GM21737 (cell line): Measurements from ENCODE around the gene SAE1.

Experiments used
- ATAC-seq: cut with Tn5 transposase; IDR thresholded peaks from one replicate; pipeline ENCODE4 v1.9.1; 2021; ENCODE audit warnings: mild to moderate bottlenecking, moderate library complexity; ENCODE audit not compliant: unreplicated experiment

Gene SAE1

GRCh38 chr19:47105874-47106273, 24.8 kb upstream of the SAE1 start:
- ATAC-seq = no peak

GRCh38 chr19:47106821-47107201, 23.8 kb upstream of the SAE1 start:
- ATAC-seq = no peak

GRCh38 chr19:47107202-47107952, 23.3 kb upstream of the SAE1 start:
- no peak for ATAC-seq

DNA sequence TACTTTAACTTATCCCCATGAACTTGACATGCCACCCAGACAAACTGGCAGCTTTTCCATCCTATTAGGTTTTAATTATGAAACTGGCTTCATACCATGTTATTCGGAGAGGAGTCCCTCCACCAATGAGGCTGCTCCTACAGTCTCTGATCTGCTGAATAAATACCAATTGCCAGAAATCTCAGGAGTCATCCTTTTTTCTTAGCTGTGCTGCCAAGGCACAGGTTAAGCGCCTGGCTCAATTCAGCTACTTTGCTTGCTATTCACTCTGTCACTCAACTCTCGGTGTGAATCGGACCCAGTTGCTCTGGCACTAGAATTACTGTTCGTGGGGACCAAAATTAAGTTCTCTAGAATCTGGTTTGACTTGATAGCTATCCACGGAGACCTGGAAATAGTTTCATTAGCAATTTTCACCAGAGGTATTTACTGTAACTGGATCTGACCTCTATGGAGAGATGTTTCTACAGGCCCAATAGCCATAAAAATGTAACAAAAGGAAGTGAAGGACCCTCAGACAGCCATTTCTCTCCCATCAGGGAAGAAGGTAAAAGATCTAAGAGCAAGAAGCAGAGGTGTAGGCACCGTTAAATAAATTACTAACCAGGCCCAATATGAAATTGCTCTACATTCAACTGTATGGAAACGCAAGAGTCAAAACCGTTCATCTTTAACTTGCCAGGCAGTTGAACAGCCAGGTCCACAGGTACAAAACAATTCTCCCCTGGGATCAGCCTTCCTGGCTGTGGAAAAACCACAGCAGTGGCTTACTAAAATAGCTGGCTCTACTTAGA, 22.5 kb upstream of the SAE1 start:
- no peak for ATAC-seq

DNA sequence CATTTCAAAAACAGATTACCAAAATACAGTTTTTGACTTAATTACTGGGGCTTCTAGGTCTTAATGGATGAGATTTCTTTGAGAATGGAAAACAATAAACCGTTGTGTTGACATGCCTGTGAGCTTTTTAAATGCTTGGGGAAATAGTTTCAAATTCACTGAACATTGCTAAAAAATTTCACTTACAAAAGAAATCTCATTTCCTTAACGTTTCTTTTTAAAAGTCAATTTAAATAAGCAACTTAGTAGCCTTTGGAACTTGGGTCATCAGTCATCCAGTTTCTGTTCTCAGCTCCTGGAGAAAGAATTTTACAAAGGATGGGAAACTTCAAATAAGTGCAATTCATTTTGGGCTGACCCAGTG, 21.5 kb upstream of the SAE1 start:
- ATAC-seq = no peak

DNA sequence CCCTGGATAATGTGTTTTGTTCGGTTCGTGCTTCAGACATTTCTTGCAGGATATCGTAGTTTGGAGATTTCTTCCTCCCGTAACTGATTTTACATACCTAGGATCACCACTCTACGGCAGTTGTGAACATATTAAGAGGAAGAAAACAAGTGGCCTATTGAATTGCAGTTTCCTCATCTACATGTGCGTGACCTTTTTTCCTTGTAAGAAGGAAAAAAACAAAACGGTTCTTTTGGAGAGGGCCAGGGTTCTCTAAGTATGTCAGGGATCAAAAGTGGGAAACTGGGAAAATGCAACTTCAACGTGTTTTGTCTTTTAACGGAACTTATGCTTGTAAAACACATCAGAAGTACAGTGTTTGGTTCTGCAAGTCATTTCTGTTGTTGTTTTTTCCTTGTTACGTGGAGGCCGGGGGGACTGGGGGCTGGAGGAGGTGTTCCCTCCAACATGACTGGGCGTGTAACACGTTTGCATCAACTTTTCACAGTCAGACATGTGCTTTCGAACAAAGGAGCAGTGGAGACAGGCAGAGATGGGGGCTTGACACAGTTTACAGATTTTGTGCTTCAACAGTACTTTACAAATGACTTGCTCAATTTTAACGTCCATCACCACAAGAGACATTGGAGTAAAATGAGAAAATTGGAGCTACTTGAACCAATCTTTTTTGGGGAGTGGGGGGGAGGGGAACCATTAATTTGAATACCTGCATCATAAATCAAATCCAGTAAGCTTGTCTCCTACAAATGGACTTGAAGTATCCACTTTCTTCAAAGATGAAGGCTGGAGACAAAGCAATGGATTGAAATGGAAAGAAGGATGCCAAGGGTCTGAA, 20.9 kb upstream of the SAE1 start:
- no peak for ATAC-seq

GRCh38 chr19:47110521-47111005, 20.1 kb upstream of the SAE1 start:
- no peak for ATAC-seq

DNA sequence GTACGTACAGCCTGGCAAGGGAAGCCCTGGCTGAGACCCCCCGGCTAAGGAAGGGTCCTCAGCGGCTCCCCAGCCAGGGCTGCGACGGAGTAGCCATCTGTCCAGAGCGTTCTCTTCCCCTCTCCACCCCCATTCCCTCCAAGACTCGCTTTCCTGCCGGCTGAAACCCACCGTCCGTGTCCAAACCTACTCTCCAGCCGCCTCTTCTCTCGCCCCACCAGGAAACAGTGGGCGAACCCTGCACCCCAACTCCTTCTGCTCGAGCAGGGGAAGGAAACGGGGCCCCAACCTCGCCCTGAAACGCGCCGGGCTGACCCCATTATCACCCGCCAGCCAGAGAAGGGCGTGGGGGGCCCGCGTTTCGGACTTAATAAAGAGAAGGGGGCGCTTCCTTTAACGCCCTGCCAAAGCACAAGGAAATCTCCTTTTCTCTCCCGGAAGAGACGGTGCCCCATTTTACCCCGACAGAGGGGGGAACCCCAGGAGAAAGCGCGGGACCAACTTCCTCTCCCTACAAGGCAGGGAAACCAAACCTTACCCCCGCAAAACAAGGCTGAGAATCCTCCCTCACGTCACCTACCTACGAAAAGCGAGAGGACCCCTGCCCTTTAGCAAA, 19.5 kb upstream of the SAE1 start:
- ATAC-seq = no peak

DNA sequence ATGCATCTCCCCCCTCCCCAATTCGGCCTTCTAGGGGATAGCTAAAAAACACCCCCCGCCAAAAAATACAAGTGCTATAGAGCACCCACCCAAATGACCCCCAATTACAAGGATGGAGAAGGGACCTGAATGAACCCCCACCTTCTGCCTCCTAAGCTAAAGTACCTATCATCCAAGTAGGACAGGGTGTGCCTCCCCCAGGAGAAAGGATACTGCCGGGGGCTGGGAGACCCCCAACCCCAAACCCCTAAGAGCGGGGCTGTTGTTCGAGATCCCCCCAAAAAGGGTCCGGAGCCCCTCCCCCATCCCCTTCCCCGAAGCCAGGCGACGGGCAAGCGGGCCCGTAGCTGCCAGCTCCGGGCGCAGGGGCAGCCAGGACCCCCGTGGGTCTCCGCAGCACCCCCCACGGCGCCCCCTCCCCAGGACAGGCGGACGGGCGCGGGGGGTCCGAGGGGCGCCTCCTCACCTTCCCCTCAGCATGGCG, 18.9 kb upstream of the SAE1 start:
- no peak for ATAC-seq

- ATAC-seq = peak; percentile 19
These were observed 18.3 kb upstream of the SAE1 start for GRCh38 chr19:47112166-47112996.

DNA sequence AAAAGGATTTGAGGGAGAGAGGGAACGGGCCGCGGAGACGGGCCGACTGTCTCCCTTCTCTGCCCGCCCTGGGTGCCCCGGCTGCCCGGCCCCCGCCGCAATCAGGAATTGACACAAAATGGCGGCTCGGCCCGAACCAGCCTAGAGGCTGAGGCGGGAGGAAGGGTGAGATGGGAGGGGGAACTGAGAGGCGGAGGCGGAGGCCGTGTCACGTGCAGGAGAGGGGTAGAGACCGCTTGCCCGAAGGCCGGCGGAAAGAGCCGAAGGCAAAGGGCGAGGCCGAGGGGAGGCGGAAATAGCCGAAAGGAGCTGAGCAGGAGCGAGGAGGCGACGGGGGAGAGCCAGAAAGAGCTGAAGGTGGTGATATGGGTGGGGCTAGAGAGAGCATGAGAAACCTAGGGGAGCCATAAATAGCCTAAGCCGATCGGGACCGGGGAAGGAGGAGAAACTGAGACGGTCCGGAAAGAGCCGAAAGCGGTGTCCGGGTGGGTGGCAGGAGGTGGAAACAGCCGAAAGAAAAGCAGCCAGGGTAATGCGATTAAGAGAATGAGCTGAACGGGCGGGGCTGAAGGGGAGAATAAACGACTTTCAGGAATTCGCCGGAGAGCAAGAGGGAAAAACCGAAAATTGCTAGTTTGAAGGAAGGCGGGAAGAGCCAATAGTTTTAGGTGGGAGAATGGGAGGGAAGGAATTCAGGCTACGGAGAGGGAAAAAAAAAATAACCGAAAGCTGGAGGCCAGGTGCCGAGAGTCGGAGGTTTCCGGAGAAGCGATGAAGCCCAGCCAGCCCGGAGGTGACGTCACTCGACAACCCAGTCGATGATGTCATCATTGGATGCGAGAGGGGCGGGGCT, 17.4 kb upstream of the SAE1 start, which contains the start of gene ZC3H4:
Gene ZC3H4, minus strand, starts transcription at position 780 of the 853 bp plus-strand sequence. CDS start 1,192 bp downstream, outside the sequence.
- peak; percentile 74 for ATAC-seq

GRCh38 chr19:47113850-47114651, 16.6 kb upstream of the SAE1 start:
- ATAC-seq = no peak

DNA sequence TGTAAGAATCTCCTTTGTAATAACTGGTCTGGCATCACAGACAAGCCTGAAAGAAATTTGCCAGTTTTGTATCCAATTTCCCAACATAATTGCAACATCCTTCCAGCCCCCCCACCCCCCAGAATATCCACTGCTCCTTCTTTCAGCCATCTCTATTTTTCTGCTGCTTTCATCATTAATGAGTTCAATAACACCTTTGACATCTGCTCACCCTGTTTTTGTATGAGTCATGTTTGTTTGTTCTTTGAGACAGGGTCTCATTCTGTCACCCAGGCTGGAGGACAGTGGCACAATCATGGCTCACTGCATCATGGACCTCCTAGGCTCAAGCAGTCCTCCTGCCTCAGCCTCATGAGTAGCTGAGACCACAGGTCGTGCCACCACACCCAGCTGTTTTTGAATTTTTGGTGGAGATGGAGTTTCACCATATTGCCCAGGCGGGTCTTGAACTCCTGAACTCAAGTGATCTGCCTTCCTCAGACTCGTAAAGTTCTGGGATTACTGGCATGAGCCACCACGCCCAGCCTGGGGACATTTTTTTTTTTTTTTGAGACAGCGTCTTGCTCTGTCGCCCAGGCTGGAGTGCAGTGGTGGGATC, 10.1 kb upstream of the SAE1 start:
- no peak for ATAC-seq

- ATAC-seq = no peak
These were observed 8.0 kb upstream of the SAE1 start for GRCh38 chr19:47122359-47123335.

GRCh38 chr19:47123406-47123805, 7.2 kb upstream of the SAE1 start:
- no peak for ATAC-seq

DNA sequence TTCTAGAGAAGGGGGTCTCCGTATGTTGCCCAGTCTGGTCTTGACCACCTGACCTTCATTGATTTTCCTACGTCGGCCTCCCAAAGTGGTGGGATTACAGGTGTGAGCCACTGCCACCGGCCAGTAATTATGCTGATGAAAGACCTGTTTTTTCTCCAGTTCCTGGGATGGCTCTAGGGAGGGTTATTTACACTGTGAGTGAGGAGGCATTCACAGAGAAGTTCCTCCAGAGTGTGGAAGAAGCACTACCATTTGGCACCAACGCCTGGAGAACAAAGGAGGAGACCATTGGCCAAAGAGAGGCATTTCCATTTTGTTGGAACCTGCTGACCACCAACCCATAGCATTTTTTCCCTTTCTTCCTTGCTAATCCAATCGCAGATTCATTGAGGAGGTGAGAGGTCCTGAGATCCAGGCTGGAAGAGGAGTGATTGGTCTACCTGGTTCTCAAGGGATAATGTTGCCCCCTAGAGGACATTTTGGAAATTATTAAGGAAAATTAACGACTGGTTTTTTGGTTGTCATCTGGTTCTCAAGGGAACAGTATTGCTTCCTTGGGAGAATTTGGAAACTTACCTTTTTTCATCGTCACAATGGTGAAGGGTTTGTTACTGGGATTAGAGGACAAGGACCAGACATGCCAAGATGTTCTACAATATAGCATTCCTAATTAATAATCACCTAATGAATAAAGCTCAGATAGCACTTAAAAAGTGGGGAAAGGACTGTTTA, 5.5 kb upstream of the SAE1 start:
- no peak for ATAC-seq
